H54 (cell line): ENCODE data around the gene HERC2.

ENCODE experiments used
- DNase-seq: peaks from one replicate; pipeline ENCODE4 v3.0.0; 2011; ENCODE audit warnings: low spot score, mixed read lengths; ENCODE audit not compliant: insufficient read length
- FAIRE-seq: peaks from 3 replicates; lab custom pipeline; 2011; peaks lifted over from hg19 to GRCh38; lab: Jason Lieb, UNC
- POLR2A ChIP-seq: IDR thresholded peaks from 2 replicates; pipeline ENCODE4 v1.6.1; 2011; ENCODE audit warnings: low read depth, mild to moderate bottlenecking, low read length

HERC2 gene

DNA sequence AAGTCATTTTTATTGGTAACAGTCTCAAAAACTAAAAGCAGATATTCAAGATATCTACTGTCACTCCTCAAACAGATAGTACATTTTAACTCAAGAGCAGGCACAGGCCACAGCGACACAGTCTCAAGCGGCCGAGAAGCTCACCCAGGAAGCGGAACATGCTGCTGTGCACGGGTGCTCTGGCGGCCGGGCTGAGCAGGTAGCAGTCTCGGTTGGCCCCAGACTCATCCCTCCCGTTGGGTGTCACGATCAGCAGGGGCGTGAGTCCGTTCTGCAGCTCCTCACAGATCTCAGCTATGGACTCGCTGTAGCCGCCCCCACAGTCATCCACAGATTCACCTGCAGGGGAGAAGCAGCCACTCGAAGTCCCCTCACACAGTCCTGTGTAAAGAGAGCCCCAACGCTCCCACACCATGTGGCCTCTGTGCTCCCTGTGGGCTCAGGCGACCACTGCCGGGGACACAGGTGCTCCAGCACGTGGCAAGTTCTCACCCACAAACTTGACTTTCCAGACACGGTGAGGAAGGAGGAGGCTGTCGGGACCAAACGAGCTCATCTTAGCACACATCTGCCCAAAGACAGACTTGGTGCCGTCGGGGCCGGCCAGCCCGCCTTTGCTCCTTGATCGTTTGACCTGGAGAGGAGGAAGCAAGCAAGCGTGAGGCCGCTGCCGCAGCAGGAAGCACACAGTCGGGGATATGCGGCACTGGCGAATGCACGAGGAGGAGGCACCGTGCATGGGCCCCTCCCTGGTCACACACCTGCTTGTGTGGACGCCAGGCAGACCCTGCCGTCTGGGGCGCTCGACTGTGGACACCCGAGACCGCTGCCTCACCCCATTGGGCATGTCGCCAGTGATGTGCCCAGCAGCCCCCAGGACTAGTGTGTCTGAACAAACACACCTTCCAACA lies 205.2 kb downstream of the HERC2 start:
- TF ChIP-seq POLR2A, result no peak
- no peak for FAIRE-seq

DNA sequence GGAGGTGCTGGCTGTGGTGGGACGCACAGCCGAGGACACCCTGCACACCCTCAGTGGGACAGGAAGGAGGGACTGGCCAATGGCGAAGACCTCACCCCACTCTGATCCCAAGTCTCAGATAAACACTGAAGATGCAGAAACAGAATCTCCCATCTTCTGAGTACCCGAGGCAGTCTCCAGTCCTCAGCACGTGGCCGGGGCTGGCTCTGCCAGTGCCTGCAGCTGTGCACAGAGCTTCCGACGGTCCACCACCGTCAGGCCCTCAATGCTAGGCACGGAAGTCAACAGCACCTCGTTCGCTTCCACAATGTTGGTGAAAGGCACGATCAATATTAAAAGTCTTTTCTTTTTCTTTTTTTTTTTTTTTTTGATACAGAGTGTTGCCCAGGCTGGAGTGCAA lies 206.1 kb downstream of the HERC2 start:
- TF ChIP-seq POLR2A, result no peak
- FAIRE-seq, result no peak

More for the DNA sequence above, 205.2 kb downstream of the HERC2 start:
- DNase-seq, result no peak

DNA sequence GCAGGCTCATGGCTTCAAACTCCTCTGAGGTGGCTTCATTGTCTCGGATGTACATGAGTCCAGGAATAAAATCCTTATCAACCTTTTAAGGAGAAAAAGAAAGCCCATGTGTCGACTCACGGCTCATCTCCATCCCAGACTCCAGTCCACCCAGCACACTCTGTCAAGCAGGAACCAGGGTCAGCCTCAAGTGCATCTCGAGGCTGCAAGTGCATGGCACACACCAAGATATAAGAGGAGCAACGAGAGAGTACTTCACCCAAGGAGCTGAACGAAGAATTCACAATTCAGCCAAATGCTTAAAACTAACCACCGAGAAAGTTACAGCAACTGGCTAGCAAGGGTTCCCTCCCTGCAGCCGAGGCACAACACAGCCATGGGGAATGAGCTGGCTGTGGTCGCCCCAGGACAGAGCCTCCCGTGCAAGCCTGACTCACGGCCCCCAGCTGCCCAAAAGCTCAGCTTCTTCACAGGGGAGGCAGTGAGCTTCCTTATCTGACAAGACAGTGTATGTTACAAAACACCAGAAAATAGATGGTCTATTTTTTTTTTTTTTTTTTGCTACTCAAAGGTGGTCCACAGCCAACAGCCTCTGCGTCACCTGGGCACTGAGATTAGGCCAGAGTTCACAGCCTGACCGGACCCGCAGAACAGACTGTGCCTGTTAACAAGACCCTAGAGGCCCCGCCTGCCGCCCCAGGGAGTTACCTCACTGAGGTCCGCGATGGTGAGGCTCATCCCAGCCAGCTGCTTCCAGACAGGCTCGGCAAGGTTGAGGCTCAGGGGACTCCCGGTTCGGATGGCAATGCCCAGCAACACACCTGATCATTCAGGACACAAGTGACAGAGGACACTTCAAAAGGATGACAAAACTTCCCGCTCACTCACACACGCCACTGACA lies 207.0 kb downstream of the HERC2 start:
- DNase-seq (no peak), FAIRE-seq (no peak)
- TF ChIP-seq POLR2A, result no peak

More for the DNA sequence above, 206.1 kb downstream of the HERC2 start:
- no peak for DNase-seq

DNA sequence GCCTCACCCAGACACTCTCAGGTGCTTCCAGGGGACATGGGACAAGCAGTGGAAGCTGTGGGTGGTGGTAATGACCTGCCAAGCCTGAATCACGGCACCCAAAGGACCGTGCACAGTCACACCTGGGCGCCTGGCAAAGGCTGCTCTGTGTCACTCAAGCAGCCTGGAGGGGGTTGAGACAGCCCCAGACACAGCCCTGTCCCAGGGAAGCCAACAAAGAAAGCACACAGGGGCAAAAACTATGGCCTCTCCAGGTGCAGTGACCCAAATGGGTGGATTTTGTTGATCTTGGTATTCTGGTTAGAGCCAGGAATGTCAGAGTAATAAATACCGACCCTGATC lies 207.9 kb downstream of the HERC2 start:
- no peak for FAIRE-seq
- no peak for TF ChIP-seq POLR2A
- no peak for DNase-seq

DNA sequence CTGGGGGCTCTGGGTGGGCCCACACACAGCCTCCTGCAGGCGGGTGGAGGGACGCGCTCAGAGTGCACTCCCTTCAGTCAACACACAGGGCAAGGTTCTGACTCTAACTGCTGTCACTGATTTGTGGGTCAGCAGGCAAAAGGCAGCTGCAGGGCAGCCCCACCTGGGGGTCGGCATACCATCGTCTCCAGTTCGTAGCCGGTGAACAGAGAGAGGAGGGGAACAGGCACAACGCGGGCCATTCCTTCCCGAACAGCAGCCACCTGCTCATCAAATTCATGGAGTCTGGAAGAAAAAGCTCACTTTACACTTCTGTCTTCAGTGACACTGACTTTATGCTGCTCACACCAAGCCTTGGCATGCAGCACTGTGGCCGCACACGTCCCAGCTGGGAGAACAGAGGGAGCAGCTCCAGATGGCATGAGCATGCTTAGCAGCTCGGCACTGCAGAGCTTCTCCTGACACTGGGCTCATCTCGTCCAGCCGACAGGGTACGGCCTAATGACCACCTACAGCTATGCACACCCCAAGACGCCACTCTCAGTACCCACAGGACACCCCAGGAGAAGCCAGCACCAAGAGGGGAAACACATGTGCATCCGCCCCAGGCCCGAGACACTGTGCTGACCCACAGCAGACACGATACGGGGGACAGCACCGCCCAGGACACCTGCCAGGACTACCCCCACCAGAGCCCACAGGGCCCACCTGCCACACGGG lies 208.4 kb downstream of the HERC2 start:
- no peak for TF ChIP-seq POLR2A
- DNase-seq (no peak), FAIRE-seq (no peak)

DNA sequence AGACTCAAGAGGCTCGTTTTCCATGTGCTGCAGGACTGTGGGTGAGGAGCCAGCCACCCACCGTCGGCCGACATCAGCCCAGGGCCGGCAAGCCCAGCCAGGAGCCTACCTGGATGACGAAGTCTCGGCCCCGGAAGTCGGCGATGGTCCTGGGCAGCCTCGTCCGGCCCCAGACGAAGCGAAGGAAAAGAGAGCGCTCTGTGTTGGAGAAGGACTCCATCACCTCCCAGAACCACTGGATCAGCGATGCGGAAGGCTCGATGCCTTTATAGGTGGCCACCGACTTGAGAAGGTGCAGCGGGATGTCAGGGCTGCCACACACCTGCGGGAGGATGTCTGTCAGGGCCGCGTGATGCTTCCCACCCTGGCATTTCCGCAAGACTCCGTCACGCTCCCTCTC lies 209.0 kb downstream of the HERC2 start:
- FAIRE-seq (no peak), DNase-seq (no peak)
- TF ChIP-seq POLR2A, result no peak

DNA sequence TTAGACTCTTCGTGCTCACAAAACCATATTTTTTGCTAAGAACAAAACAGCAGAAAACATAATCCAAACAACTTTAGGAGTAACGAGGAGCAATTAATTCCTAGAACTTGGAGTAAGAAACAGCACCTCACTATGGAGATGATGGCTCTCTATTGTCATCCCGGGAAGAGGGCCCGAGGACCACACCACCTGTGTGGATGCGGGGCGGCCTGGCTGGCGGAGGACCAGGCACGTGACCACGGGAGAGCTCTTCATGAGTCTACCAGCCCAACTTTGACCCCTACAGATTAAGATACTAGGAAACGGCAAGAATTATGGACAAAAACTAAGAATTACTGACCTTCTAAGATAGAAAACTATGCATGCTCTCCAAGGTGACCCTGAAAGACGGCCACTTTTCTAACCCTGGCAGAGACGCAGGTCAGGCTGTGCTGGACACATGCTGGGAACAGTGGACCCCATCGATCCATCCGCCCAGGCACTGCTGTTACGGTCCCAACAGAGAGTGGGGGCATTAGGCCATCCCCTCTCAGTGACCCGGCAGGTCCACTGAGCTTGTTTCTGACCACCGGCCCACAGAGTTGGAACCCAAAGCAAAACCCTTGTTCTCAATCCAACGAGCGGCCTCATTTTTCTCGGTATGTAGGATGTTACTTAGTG lies 209.7 kb downstream of the HERC2 start:
- no peak for TF ChIP-seq POLR2A
- FAIRE-seq, result no peak
- DNase-seq, result no peak

DNA sequence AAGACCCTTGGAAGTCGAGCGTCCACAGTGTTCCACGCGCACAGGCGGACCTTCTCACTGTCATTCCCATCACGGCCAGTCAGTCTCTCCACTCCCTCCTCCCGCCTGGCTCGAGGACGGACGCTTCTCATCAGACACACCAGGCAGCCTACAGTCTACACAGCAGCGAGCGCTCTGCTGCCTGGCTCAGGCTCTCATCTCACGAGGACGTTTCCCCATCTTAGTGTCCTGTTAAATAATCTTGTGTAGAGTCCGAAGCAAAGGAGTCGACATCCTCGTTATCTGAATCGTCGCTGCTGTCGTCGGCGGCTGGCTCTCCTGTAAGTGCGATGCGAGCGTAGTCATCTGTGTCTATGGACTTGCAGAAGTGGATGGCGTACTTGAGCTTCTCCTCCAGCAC lies 210.4 kb downstream of the HERC2 start:
- no peak for TF ChIP-seq POLR2A
- DNase-seq (no peak), FAIRE-seq (no peak)

DNA sequence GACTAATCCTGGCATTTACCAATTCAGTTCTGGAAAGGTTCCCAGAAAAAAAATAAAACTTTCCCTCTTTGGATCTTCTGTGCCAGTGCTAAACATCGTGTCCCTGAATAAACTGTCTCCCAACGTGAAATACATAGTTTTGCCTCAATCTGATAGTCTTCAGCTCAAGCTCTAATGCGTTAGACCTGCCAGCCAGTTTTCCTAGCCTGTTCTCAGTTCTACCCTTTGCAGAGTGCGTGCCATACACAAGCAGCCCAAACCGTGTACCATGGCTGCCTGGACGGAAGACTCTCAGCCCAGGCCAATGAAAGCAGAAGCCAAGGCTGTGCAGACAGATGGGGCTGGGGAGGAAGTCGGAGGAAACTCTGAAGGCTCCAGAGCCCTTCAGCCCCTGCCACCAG lies 211.5 kb downstream of the HERC2 start:
- TF ChIP-seq POLR2A, result no peak
- FAIRE-seq (no peak), DNase-seq (no peak)

DNA sequence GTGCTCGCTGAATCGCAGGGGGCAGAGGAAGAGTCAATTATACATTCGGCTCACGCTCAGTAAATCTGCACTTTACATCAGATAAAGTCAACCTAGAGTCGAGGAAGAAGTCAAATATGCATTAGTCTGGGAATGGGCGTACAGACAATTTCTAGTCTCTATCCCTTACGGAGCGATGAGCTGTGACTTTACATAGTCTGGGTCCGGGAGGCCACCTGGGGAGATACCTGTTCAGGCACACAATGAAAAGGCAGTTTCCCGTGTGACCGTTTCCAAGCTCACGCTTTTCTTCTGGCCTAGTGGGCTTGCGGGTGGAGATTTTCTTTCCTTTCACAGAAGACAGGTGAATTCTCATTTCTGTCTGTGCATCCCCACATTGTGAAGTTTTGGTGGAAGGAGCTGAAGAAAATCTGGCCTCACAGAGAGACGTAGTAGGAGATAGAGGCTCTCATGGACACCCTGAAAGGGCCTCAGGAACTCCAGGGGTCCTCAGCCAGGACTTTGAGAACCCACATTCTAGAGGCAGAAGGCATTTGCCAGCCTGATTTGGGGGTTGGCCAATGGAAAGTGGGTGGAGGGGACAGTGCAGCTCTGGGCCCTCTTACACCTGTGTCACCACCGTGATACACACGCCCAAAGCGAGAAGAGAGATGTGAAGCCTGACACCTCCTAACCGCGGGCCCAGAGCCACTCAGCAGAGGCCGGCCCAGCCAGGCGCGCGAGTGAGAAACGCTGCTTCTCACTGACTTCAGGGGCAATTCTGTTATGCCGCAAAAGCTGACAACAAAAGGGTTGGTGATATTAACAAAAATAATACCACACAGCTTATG lies 212.1 kb downstream of the HERC2 start:
- no peak for TF ChIP-seq POLR2A
- DNase-seq (no peak), FAIRE-seq (no peak)

DNA sequence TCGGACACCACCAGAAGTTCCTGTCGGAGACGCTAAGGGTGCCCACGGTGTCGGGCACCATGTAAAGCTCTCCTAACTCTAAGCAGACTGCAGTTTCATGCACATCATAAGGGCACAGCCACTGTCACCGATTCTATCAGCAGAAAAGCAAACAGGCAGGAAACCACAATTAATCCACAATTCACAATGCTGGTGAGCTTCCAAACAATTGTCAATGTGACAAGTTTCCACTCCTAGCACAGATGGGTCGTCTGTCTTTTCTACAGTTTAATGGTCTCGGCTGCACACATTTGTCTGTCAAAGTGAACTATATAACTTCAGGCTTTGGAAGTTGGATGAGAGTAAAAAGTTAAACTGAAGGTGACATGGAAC lies 214.1 kb downstream of the HERC2 start:
- TF ChIP-seq POLR2A, result no peak
- DNase-seq (no peak), FAIRE-seq (no peak)

DNA sequence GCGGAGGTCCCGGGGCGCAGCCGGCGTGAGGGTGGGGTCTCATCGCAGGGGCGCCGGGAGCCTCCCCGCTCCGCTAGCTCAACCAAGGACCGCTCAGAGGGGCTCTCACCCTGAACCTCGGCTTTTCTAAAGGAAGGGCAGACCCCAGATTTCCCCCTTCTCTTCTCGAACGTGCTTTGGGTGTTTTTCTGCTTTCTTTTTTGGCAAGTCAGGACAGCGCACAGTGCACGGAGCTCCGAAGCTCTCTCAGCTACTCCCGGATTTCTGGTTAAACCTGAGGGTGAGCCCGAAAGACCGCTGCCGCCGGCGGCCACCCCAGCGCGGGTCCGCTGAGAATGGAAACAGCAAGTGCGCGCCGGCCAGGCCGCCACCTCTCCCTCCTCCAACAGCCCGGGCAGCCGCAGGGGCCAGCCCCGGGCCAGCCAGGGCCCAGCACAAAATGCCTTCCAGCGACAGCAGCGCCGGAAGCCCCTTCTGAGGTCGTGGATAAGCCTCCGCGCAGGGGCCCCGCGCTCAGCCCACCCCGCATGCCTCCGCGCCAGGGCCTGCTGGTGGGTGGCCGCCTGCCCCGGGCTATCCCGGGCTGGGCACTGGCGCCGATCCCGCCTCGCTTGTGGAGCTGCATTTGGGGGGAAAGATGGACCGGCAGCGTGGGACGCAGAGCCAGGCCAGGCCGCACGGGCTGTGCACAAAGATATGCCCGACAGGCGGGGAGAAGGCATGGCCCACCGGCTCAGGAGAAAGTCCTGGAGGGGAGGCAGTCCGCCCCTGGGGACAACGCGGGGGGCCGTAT lies 214.7 kb downstream of the HERC2 start:
- no peak for DNase-seq

More for the DNA sequence above, 214.7 kb downstream of the HERC2 start:
- no peak for FAIRE-seq
- TF ChIP-seq POLR2A, result no peak
